ENCODE data around the gene ABCF3. TPM values are rescaled to one million over a fixed set of nuclear protein-coding genes. Genes with fewer than 3 reads are reported as not detected.

ABCF3 gene
- total and polyA plus RNA-seq, 2 of the 13 experiments (the other 11 are each of a cell fraction or from before 2014, with no cell fraction given), result 38.8 to 46.5 TPM

- POLR2A ChIA-PET, result no interaction called here
- CTCF ChIA-PET (ENCODE audit: low intra/inter-chr PET ratio, low total read pairs), result no interaction called here
- BruUV-seq (replicated peaks), result no TSS peak
- Histone ChIP-seq H3K4me3 (replicated peaks in 1 of 3; ENCODE audit: insufficient read depth in 1 of 3, low read depth in 2 of 3, low read length in 3 of 3) (no peak overlapping the region), H3K9me3 (ENCODE audit: low read length) (no peaks in the 10 kb centered on the region), H3K4me2 (ENCODE audit: low read depth, low read length) (no peak overlapping the region), H3K27ac (ENCODE audit: extremely low read length, insufficient read depth, low read length) (no peak overlapping the region), H4K20me1 (ENCODE audit: insufficient read depth, low read length) (peaks cover 2% of the 10 kb centered on the region; the same call in 1 of the 2 replicates), H3K79me2 (ENCODE audit: insufficient read depth, low read length) (no peaks in the 10 kb centered on the region), H3K4me1 (ENCODE audit: insufficient read depth, low read length) (no peaks in the 10 kb centered on the region), H3K36me3 (replicated peaks in 1 of 2; ENCODE audit: control insufficient read depth in 1 of 2, insufficient read depth in 2 of 2, low read length in 2 of 2) (no peaks in the 10 kb centered on the region), H3K9ac (ENCODE audit: insufficient read depth, low read depth, low read length) (no peak overlapping the region), H3K27me3 (ENCODE audit: control insufficient read depth in 1 of 2, insufficient read depth in 2 of 2, low read length in 2 of 2) (peaks cover 0 to 18% of the 10 kb centered on the region in 2 experiments; a peak in 2 of 5 replicates), H2AFZ (ENCODE audit: low read length) (no peak overlapping the region)
- FAIRE-seq, result no peak
- intact Hi-C loops (cut with micrococcal nuclease; ENCODE audit: unreplicated experiment) (loop anchor here (10.0 kb wide), 1 partner anchor 62 kb away; no protein-coding TSS in a partner anchor), in situ Hi-C loops (cut with HindIII; ENCODE audit: extremely low pct_ligation_motif_present, low pct_unique_long_range_greater_than_20kb) (no loop called here)
- 0% methylated on average over 3 of the region's 3 CpGs for WGBS (ENCODE audit: low lambda C conversion rate)
- no peak for DNase-seq (ENCODE audit: low spot score)
- TF ChIP-seq FOSL2 (CRISPR knock-in tag; IDR thresholded peaks at IDR 0.05), result peak; percentile 18; the same call in 1 of the 2 replicates
- no peak for TF ChIP-seq PAF1 (CRISPR knock-in tag; IDR thresholded peaks at IDR 0.05)
- no peak for TF ChIP-seq SOX13 (IDR thresholded peaks at IDR 0.05)
- TF ChIP-seq SOX13 (CRISPR knock-in tag; conservative IDR thresholded peaks at IDR 0.05 in 1 of 2, IDR thresholded peaks at IDR 0.05 in 1 of 2), result peak in 1 of 2 experiments; percentile 24; a peak in 1 of 4 replicates
- no peak for ATAC-seq
These were observed 36.5 kb downstream of the ABCF3 start for GRCh38 chr3:184222521-184222920.

GRCh38 chr3:184223946-184224345, 37.9 kb downstream of the ABCF3 start:
- no peak overlapping the region for H3K4me2 ChIP-seq (ENCODE audit: low read depth, low read length)
- FAIRE-seq (no peak), ATAC-seq (no peak), DNase-seq (ENCODE audit: low spot score) (no peak)
- intact Hi-C loops (cut with micrococcal nuclease; ENCODE audit: unreplicated experiment) (loop anchor here (10.0 kb wide), 1 partner anchor 61 kb away; no protein-coding TSS in a partner anchor), in situ Hi-C loops (cut with HindIII; ENCODE audit: extremely low pct_ligation_motif_present, low pct_unique_long_range_greater_than_20kb) (no loop called here)
- no peak overlapping the region for H3K4me3 ChIP-seq (replicated peaks in 1 of 3; ENCODE audit: insufficient read depth in 1 of 3, low read depth in 2 of 3, low read length in 3 of 3)
- no TSS peak for BruUV-seq (replicated peaks)
- POLR2A ChIA-PET, result no interaction called here
- no peaks in the 10 kb centered on the region for H3K4me1 ChIP-seq (ENCODE audit: insufficient read depth, low read length)
- no peaks in the 10 kb centered on the region for H3K9me3 ChIP-seq (ENCODE audit: low read length)
- no peaks in the 10 kb centered on the region for H3K79me2 ChIP-seq (ENCODE audit: insufficient read depth, low read length)
- CTCF ChIA-PET (ENCODE audit: low intra/inter-chr PET ratio, low total read pairs), result no interaction called here
- peaks cover 5% of the 10 kb centered on the region; the same call in 1 of the 2 replicates for H4K20me1 ChIP-seq (ENCODE audit: insufficient read depth, low read length)
- WGBS (ENCODE audit: low lambda C conversion rate), result 22% methylated on average over 3 of the region's 3 CpGs
- no peak overlapping the region for H3K9ac ChIP-seq (ENCODE audit: insufficient read depth, low read depth, low read length)
- no peak overlapping the region for H3K27ac ChIP-seq (ENCODE audit: extremely low read length, insufficient read depth, low read length)
- H2AFZ ChIP-seq (ENCODE audit: low read length), result no peak overlapping the region
- H3K27me3 ChIP-seq (ENCODE audit: control insufficient read depth in 1 of 2, insufficient read depth in 2 of 2, low read length in 2 of 2), result peaks cover 1 to 28% of the 10 kb centered on the region in 2 experiments; a peak in 4 of 5 replicates
- no peaks in the 10 kb centered on the region for H3K36me3 ChIP-seq (replicated peaks in 1 of 2; ENCODE audit: control insufficient read depth in 1 of 2, insufficient read depth in 2 of 2, low read length in 2 of 2)
- TF ChIP-seq TRAFD1 (CRISPR knock-in tag; IDR thresholded peaks at IDR 0.05; ENCODE audit: borderline replicate concordance) (no peak), SRF (IDR thresholded peaks at IDR 0.05; ENCODE audit: low read depth, low read length) (no peak), PRDM10 (CRISPR knock-in tag; IDR thresholded peaks at IDR 0.05; ENCODE audit: low read depth) (no peak)
- TF ChIP-seq, protein P1, sequence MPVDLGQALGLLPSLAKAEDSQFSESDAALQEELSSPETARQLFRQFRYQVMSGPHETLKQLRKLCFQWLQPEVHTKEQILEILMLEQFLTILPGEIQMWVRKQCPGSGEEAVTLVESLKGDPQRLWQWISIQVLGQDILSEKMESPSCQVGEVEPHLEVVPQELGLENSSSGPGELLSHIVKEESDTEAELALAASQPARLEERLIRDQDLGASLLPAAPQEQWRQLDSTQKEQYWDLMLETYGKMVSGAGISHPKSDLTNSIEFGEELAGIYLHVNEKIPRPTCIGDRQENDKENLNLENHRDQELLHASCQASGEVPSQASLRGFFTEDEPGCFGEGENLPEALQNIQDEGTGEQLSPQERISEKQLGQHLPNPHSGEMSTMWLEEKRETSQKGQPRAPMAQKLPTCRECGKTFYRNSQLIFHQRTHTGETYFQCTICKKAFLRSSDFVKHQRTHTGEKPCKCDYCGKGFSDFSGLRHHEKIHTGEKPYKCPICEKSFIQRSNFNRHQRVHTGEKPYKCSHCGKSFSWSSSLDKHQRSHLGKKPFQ (CRISPR knock-in tag; IDR thresholded peaks at IDR 0.05; ENCODE audit: insufficient replicate concordance), result no peak
- TF ChIP-seq, protein P2, sequence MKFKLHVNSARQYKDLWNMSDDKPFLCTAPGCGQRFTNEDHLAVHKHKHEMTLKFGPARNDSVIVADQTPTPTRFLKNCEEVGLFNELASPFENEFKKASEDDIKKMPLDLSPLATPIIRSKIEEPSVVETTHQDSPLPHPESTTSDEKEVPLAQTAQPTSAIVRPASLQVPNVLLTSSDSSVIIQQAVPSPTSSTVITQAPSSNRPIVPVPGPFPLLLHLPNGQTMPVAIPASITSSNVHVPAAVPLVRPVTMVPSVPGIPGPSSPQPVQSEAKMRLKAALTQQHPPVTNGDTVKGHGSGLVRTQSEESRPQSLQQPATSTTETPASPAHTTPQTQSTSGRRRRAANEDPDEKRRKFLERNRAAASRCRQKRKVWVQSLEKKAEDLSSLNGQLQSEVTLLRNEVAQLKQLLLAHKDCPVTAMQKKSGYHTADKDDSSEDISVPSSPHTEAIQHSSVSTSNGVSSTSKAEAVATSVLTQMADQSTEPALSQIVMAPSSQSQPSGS (CRISPR knock-in tag; IDR thresholded peaks at IDR 0.05), result no peak

Measured in HepG2 (cell line).